ENCODE data around the gene RXRB. TPM values are rescaled to one million over a fixed set of nuclear protein-coding genes. Genes with fewer than 3 reads are reported as not detected.

The RXRB gene
- total and polyA plus RNA-seq, 2 of the 13 experiments (the other 11 are each of a cell fraction or from before 2014, with no cell fraction given), result 26.7 to 55.7 TPM

- TF ChIP-seq TIGD3 (CRISPR knock-in tag; IDR thresholded peaks at IDR 0.05; ENCODE audit: borderline replicate concordance) (0 out of 2 replicates have a peak, but pooled peaks have one; percentile 36), MAX (IDR thresholded peaks at IDR 0.05) (no peak), CBX2 (IDR thresholded peaks at IDR 0.05; ENCODE audit: low read depth, low read length) (no peak), CBX2 (CRISPR knock-in tag; IDR thresholded peaks at IDR 0.05; ENCODE audit: low read depth) (no peak), ZNF773 (CRISPR knock-in tag; IDR thresholded peaks at IDR 0.05; ENCODE audit: borderline replicate concordance) (peak; percentile 49; the same call in 1 of the 2 replicates), SOX13 (IDR thresholded peaks at IDR 0.05) (no peak), SOX13 (CRISPR knock-in tag; conservative IDR thresholded peaks at IDR 0.05 in 1 of 2, IDR thresholded peaks at IDR 0.05 in 1 of 2) (peak in 1 of 2 experiments; percentile 15; a peak in 2 of 4 replicates), ZNF674 (CRISPR knock-in tag; IDR thresholded peaks at IDR 0.05; ENCODE audit: low read depth) (0 out of 2 replicates have a peak, but pooled peaks have one; percentile 37), TRIM22 (IDR thresholded peaks at IDR 0.05) (no peak), TP53 (CRISPR knock-in tag; conservative IDR thresholded peaks at IDR 0.05) (no peak), KMT2A (CRISPR knock-in tag; IDR thresholded peaks at IDR 0.05) (peak; percentile 65; the same call in 1 of the 2 replicates), BRF2 (CRISPR knock-in tag; IDR thresholded peaks at IDR 0.05) (peak; percentile 83; the same call in 1 of the 2 replicates), EED (CRISPR knock-in tag; IDR thresholded peaks at IDR 0.05) (peak; percentile 79), CERS6 (CRISPR knock-in tag; IDR thresholded peaks at IDR 0.05) (no peak; the same call in 1 of the 2 replicates), TBP (CRISPR knock-in tag; IDR thresholded peaks at IDR 0.05) (no peak), ELF3 (CRISPR knock-in tag; IDR thresholded peaks at IDR 0.05) (no peak), ZFAT (CRISPR knock-in tag; conservative IDR thresholded peaks at IDR 0.05) (no peak), ARNTL (CRISPR knock-in tag; IDR thresholded peaks at IDR 0.05) (peak; percentile 48; the same call in 1 of the 2 replicates), RORA (CRISPR knock-in tag; IDR thresholded peaks at IDR 0.05) (no peak), SRY (CRISPR knock-in tag; IDR thresholded peaks at IDR 0.05) (no peak; the same call in 1 of the 2 replicates), ZFP41 (CRISPR knock-in tag; IDR thresholded peaks at IDR 0.05; ENCODE audit: borderline replicate concordance) (peak; percentile 73; the same call in 1 of the 2 replicates), SIX4 (CRISPR knock-in tag; IDR thresholded peaks at IDR 0.05) (no peak; the same call in 1 of the 2 replicates), SRSF4 (IDR thresholded peaks at IDR 0.05; ENCODE audit: low read depth, low read length, poor library complexity, severe bottlenecking) (no peak), GTF2F1 (IDR thresholded peaks at IDR 0.05; ENCODE audit: low read length) (no peak), MTF1 (CRISPR knock-in tag; IDR thresholded peaks at IDR 0.05) (no peak), ZNF350 (CRISPR knock-in tag; IDR thresholded peaks at IDR 0.05; ENCODE audit: borderline replicate concordance, low read depth) (no peak; the same call in 1 of the 2 replicates), MBD4 (IDR thresholded peaks at IDR 0.05; ENCODE audit: borderline replicate concordance, low read length) (no peak)
Measured at GRCh38 chr6:33204415-33205190, 4.1 kb upstream of the RXRB start, which contains the start of gene HSD17B8 (continued).
